OCI-M2 (cell line): ENCODE measurements around the gene REEP6.

ENCODE experiments used
- DNase-seq: peaks from one replicate; lab custom pipeline; 2025; ENCODE audit not compliant: unreplicated experiment; lab: John Stamatoyannopoulos, UW

REEP6 gene

GRCh38 chr19:1540365-1540925 lies 49.5 kb downstream of the REEP6 start:
- no peak for DNase-seq
